HG02885 (cell line): ENCODE measurements around the gene BIN1.

Experiments
- ATAC-seq: cut with Tn5 transposase; IDR thresholded peaks from one replicate; pipeline ENCODE4 v1.9.1; 2021; ENCODE audit warnings: mild to moderate bottlenecking; ENCODE audit not compliant: unreplicated experiment, poor library complexity

Gene BIN1

GRCh38 chr2:127093648-127094210 is 13.2 kb downstream of the BIN1 start:
- ATAC-seq = peak; percentile 36

- ATAC-seq = no peak
These were observed 13.9 kb downstream of the BIN1 start for GRCh38 chr2:127092901-127093516.

GRCh38 chr2:127092306-127092705 is 14.6 kb downstream of the BIN1 start:
- ATAC-seq = no peak

- ATAC-seq = no peak
These were observed 15.1 kb downstream of the BIN1 start for GRCh38 chr2:127091886-127092285.

- ATAC-seq = no peak
These were observed 15.8 kb downstream of the BIN1 start for GRCh38 chr2:127091148-127091547.

GRCh38 chr2:127090281-127091120 is 16.5 kb downstream of the BIN1 start:
- ATAC-seq = no peak

- no peak for ATAC-seq
These were observed 17.3 kb downstream of the BIN1 start for GRCh38 chr2:127089478-127090235.

GRCh38 chr2:127088706-127089105 is 18.2 kb downstream of the BIN1 start:
- ATAC-seq = no peak

- no peak for ATAC-seq
These were observed 19.0 kb downstream of the BIN1 start for GRCh38 chr2:127087791-127088495.

- peak; percentile 68 for ATAC-seq
These were observed 19.8 kb downstream of the BIN1 start for GRCh38 chr2:127086990-127087790.

GRCh38 chr2:127085317-127085681 is 21.7 kb downstream of the BIN1 start:
- peak; percentile 23 for ATAC-seq

- ATAC-seq = no peak
These were observed 22.2 kb downstream of the BIN1 start for GRCh38 chr2:127084611-127085316.

- ATAC-seq = no peak
These were observed 23.0 kb downstream of the BIN1 start for GRCh38 chr2:127083819-127084503.

GRCh38 chr2:127082974-127083373 is 24.0 kb downstream of the BIN1 start:
- no peak for ATAC-seq

- ATAC-seq = peak; percentile 54
These were observed 24.9 kb downstream of the BIN1 start for GRCh38 chr2:127081826-127082633.

GRCh38 chr2:127080938-127081755 is 25.8 kb downstream of the BIN1 start:
- ATAC-seq = peak; percentile 45
